WERI-Rb-1 (cell line): ENCODE results near the gene APOL4.
"Not testable (repeated sequence)": the region's sequence is repeated elsewhere in the genome, so short reads cannot be mapped to it uniquely, and the experiment has no call there.

Source experiments
- DNase-seq: peaks from one replicate; pipeline ENCODE4 v3.0.0-alpha.2; 2020
- H3K27ac ChIP-seq: fragments of 250-450 bp; sonication (Bioruptor Pico); 2 replicates; pipeline ENCODE4 v1.5.1; 2020; ENCODE audit warnings: mild to moderate bottlenecking, moderate library complexity
- H3K27me3 ChIP-seq: fragments of 250-450 bp; sonication (Bioruptor Pico); 2 replicates; pipeline ENCODE4 v1.5.1; 2021; ENCODE audit warnings: mild to moderate bottlenecking, low read depth, moderate library complexity; ENCODE audit not compliant: insufficient read depth, severe bottlenecking
- H3K36me3 ChIP-seq: fragments of 250-450 bp; sonication (Bioruptor Pico); 2 replicates; pipeline ENCODE4 v1.5.1; 2020; ENCODE audit warnings: mild to moderate bottlenecking, moderate library complexity
- H3K4me3 ChIP-seq: 2 replicates; pipeline ENCODE4 v1.5.1; 2011; ENCODE audit warnings: low read depth, mild to moderate bottlenecking, control low read depth, low read length
- H3K9me3 ChIP-seq: fragments of 250-450 bp; sonication (Bioruptor Pico); 2 replicates; pipeline ENCODE4 v1.5.1; 2021; ENCODE audit warnings: mild to moderate bottlenecking, moderate library complexity; ENCODE audit not compliant: severe bottlenecking
- TF ChIP-seq, protein P1 (sequence below): IDR thresholded peaks from 2 replicates; pipeline ENCODE4 v1.5.1; 2011; ENCODE audit warnings: low read depth, mild to moderate bottlenecking, control low read depth, inconsistent platforms, low read length

APOL4 gene

GRCh38 chr22:36208162-36208765 lies 6.7 kb upstream of the APOL4 start:
- H3K27ac ChIP-seq: no peak overlapping the region
- peaks cover 4% of the 10 kb centered on the region for H3K9me3 ChIP-seq
- no peak for DNase-seq
- TF ChIP-seq, protein P1, sequence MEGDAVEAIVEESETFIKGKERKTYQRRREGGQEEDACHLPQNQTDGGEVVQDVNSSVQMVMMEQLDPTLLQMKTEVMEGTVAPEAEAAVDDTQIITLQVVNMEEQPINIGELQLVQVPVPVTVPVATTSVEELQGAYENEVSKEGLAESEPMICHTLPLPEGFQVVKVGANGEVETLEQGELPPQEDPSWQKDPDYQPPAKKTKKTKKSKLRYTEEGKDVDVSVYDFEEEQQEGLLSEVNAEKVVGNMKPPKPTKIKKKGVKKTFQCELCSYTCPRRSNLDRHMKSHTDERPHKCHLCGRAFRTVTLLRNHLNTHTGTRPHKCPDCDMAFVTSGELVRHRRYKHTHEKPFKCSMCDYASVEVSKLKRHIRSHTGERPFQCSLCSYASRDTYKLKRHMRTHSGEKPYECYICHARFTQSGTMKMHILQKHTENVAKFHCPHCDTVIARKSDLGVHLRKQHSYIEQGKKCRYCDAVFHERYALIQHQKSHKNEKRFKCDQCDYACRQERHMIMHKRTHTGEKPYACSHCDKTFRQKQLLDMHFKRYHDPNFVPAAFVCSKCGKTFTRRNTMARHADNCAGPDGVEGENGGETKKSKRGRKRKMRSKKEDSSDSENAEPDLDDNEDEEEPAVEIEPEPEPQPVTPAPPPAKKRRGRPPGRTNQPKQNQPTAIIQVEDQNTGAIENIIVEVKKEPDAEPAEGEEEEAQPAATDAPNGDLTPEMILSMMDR: no peak
- no peak overlapping the region for H3K4me3 ChIP-seq
- H3K36me3 ChIP-seq: no peaks in the 10 kb centered on the region
- no peaks in the 10 kb centered on the region for H3K27me3 ChIP-seq

GRCh38 chr22:36206255-36206654 lies 4.6 kb upstream of the APOL4 start:
- no peaks in the 10 kb centered on the region for H3K36me3 ChIP-seq
- TF ChIP-seq, protein P1: no peak
- DNase-seq: no peak

DNA sequence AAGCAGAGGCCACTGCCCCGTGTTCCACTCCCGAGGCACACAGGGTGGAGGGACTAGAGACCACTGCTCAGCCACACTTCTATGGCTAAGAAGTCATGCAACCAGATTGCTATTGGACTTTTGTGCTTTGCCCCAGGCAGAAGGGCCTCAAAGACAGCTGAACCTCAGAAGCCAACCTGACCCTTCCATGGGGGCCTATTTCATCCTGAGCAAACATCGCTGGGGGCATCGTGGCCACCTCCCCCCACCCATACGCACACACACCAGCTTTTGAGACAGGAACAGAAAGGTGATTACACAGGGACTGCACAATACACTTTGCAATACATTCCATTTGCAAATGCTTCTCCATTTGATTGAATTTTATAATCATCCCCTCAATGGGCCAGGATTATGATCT lies 4.0 kb upstream of the APOL4 start:
- not testable (repeated sequence) for H3K27ac ChIP-seq, H3K4me3 ChIP-seq, H3K9me3 ChIP-seq, H3K36me3 ChIP-seq, DNase-seq, H3K27me3 ChIP-seq

More at GRCh38 chr22:36206255-36206654, 4.6 kb upstream of the APOL4 start:
- Histone ChIP-seq H3K4me3 (no peak overlapping the region), H3K27me3 (no peaks in the 10 kb centered on the region), H3K9me3 (peaks cover 4% of the 10 kb centered on the region), H3K27ac (no peak overlapping the region)

- peaks cover 4% of the 10 kb centered on the region for H3K9me3 ChIP-seq
- no peaks in the 10 kb centered on the region for H3K36me3 ChIP-seq
- DNase-seq: no peak
- TF ChIP-seq, protein P1: peak; percentile 28; the same call in 1 of the 2 replicates
- H3K27me3 ChIP-seq: no peaks in the 10 kb centered on the region
- no peak overlapping the region for H3K4me3 ChIP-seq
- no peak overlapping the region for H3K27ac ChIP-seq
Observed at GRCh38 chr22:36204632-36205015, 3.0 kb upstream of the APOL4 start.

DNA sequence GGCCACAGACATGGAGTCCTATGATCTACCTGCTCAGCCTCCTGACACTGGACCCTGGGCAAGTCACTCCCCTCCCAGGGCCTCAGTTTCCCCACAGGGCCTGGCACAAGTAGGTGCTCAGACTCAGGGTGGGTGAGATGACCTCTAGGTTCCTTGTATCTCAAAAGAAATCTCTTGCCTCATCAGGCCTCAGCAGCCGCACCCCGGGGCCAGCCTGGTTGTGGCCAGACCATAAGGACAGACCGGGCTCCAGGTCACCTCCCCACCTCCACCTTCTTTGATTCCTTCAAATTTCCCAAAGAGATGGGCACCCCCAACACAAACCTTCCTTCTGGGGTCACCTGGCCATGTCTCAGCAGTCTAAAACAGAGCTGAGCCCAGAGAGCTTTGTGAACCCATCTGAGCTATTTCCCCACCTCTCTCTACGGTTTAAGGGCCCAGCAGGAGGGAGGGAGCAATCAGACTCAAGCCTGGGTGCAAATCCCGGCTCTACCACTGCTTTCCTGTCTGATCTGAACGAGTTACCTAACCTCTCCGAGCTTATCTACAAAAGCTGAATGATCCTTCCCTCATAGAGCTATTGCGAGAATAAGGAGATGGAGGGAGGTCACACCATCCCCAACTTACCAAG lies 2.5 kb upstream of the APOL4 start:
- no peak overlapping the region for H3K27ac ChIP-seq
- no peak overlapping the region for H3K4me3 ChIP-seq
- no peaks in the 10 kb centered on the region for H3K36me3 ChIP-seq
- H3K27me3 ChIP-seq: no peaks in the 10 kb centered on the region
- peaks cover 4% of the 10 kb centered on the region for H3K9me3 ChIP-seq
- DNase-seq: no peak
- TF ChIP-seq, protein P1: no peak

DNA sequence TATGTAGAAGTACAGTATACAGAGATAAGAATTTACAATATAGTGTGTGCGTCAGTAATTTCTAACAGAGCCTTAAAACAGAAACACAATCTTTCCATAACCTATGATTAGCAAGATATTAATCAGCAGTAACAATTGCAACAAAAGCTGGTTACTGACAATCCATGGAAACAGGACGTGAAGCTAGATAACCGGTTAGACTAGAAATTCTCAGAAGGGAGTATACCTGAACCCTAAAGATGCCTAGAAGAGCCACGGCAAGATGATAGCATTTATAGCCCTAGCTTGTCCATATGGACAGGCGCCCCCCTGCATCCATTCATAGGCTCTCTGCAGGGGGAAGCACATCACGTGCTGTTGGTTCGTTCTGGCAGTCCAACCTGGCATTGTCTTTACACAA lies 1.8 kb upstream of the APOL4 start:
- not testable (repeated sequence) for H3K27ac ChIP-seq, H3K27me3 ChIP-seq, H3K36me3 ChIP-seq, DNase-seq, H3K4me3 ChIP-seq, H3K9me3 ChIP-seq

GRCh38 chr22:36202906-36203305 lies 1.3 kb upstream of the APOL4 start:
- H3K27me3 ChIP-seq, DNase-seq, H3K9me3 ChIP-seq, H3K27ac ChIP-seq, H3K4me3 ChIP-seq, H3K36me3 ChIP-seq: not testable (repeated sequence)

DNA sequence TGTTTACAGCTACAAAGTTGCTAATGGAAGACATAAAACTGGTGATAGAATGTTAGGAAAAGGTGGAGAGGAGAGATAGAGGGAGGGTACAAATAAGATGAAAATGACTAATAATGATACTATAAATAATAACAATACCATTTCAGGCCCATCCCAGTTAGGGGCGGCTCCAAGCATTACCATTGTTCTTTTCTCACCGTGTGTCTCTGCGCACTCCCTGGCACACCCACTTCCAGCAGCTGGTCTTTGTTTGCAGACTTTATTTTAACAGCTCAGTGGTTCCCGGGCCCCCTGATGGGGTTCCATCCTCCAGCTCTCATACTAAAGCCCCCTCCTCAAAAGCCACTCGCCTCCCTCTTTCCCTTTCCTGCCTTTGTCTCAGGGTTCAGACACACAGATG lies 584 bp downstream of the APOL4 start:
- H3K27ac ChIP-seq, H3K27me3 ChIP-seq: not testable (repeated sequence)

More for the DNA sequence above, 584 bp downstream of the APOL4 start:
- not testable (repeated sequence) for H3K36me3 ChIP-seq, DNase-seq, H3K9me3 ChIP-seq, H3K4me3 ChIP-seq
